ENCODE results near the gene GABRR1.

GABRR1 gene

DNA sequence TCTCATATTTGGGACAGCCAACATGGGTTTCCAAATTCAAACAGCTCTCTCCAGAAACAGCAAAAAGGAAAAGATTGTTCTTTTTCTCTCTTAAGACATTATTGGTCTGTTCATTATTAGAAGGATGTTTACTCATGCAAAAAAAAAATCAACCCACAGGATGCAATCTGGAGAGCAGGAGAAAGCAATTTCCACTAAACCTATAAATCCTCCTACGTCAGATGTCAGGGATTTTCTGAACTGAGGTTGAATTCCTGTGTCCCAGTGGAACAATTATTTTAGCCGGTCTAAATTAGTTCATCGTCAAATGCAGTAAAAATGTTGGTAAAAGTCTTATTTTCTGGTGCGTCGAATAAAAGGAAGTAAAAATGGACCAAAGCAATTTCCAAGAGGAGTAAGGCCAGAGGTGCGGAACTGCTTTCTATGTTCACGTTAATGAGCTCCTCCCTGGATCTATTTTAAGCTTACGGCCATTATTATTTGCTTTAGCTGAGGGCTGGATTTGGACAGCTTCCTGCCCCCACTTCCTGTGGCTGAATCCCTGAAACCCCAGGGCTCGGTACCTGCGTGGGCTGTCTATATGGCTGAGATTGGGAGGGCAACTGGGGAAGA, at the start of gene GABRR1:
Gene GABRR1 (minus strand): TSS at position 60 of the 612 bp plus-strand sequence. CDS start 36 bp downstream, at position 24.
- TF ChIP-seq, protein P1, sequence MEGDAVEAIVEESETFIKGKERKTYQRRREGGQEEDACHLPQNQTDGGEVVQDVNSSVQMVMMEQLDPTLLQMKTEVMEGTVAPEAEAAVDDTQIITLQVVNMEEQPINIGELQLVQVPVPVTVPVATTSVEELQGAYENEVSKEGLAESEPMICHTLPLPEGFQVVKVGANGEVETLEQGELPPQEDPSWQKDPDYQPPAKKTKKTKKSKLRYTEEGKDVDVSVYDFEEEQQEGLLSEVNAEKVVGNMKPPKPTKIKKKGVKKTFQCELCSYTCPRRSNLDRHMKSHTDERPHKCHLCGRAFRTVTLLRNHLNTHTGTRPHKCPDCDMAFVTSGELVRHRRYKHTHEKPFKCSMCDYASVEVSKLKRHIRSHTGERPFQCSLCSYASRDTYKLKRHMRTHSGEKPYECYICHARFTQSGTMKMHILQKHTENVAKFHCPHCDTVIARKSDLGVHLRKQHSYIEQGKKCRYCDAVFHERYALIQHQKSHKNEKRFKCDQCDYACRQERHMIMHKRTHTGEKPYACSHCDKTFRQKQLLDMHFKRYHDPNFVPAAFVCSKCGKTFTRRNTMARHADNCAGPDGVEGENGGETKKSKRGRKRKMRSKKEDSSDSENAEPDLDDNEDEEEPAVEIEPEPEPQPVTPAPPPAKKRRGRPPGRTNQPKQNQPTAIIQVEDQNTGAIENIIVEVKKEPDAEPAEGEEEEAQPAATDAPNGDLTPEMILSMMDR (IDR thresholded peaks at IDR 0.05): no peak

DNA sequence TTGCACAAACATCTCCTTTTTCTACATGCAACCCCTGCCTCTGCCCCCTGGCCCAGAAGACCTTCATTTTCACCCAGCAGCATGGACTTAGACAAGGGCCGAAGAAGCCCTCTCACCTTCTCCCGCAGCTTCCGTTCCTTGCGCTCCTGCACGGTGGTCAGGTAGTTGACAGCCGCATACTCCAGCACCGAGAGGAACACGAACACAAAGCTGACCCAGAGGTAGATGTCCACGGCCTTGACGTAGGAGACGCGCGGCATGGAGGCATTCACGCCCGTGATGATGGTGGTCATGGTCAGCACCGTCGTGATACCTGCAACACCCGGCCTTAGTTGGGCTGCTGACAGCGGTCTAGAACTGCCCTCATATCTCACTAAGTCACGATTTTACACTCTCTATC, 47.1 kb upstream of the GABRR1 start:
- TF ChIP-seq, protein P1 (IDR thresholded peaks at IDR 0.05): no peak

DNA sequence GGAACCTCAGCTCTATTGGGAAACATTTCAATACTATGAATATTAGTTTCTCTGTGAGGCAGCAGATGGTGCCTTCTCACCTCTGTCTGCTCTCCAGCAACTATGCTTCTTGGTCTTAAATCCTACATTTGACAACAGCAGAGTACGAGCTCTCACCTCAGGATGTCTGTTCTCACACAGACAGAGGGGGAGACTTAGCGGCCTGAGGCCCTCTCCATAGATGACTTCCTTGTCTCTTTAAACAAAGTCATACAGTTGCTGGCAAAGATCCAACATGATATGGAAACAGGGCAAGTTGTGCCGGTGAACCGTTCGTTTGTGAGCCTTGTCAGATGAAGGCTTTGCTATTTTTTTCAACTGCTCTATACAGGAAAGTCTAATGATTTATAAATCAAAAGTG, 43.7 kb upstream of the GABRR1 start:
- TF ChIP-seq, protein P1 (IDR thresholded peaks at IDR 0.05): no peak

GRCh38 chr6:89260310-89260709, 43.2 kb upstream of the GABRR1 start:
- TF ChIP-seq, protein P1 (IDR thresholded peaks at IDR 0.05): no peak

GRCh38 chr6:89258912-89259311, 41.8 kb upstream of the GABRR1 start:
- TF ChIP-seq, protein P1 (IDR thresholded peaks at IDR 0.05): no peak

GRCh38 chr6:89257781-89258180, 40.6 kb upstream of the GABRR1 start:
- TF ChIP-seq, protein P1 (IDR thresholded peaks at IDR 0.05): no peak

DNA sequence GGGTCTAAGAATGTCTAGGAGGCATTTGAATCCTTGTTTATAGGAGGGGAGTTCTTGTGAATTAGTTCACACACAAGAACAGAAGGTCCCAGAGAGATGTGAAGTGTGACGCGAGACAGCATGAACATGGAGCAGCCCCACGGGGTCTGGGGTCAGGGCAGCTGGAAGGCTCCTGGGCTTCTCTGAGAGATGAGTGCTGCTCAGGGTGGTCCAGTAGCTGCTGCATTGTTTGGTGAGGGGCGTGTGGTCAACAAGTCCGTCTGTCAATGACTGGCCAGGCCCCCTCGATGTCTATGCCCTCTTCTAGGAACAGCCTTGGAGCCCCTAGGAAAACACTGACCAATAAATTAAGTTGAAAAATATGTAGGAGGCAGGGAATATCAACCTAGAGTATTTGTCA, 40.2 kb upstream of the GABRR1 start:
- TF ChIP-seq, protein P1 (IDR thresholded peaks at IDR 0.05): no peak

DNA sequence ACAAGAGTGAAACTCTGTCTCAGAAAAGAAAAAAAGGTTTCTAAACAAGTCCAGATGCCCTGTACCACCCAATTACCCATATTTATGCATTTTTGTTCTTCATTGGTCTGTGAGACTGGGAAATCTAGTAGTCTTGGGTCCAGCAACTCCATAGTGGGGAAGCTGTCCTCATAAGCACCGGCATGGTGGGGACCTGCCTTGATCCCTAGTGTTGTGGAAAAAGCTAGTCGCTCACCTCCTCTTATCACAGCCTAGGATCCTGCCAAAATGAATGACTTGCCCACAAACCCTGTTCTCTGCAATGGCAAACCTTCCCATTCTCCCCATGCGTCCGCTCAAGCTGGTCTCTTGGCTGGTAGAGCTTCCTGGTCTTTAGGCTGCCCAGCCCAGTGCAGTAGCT, 38.3 kb upstream of the GABRR1 start:
- TF ChIP-seq, protein P1 (IDR thresholded peaks at IDR 0.05): no peak
